H1 (cell line): ENCODE data around the gene FCMR.

Experiments
- ATF2 ChIP-seq: IDR thresholded peaks from 2 replicates; pipeline ENCODE4 v1.6.1; 2012; ENCODE audit warnings: low read length, inconsistent platforms
- ATF3 ChIP-seq: IDR thresholded peaks from 2 replicates; pipeline ENCODE4 v1.6.1; 2011; ENCODE audit warnings: low read depth, mild to moderate bottlenecking, low read length; ENCODE audit not compliant: insufficient read depth
- CTCF ChIP-seq, 3 experiments: IDR thresholded peaks; 1 replicate in 2 of 3; 2 replicates in 1 of 3; pipeline versions ENCODE4 v1.5.1 to v1.6.1; 2011; ENCODE audit warnings: low read length in 3 of 3, mild to moderate bottlenecking in 3 of 3, inconsistent platforms in 2 of 3, low read depth in 1 of 3, moderate library complexity in 1 of 3; ENCODE audit not compliant: insufficient read depth in 1 of 3; ENCODE audit errors: control extremely low read depth in 1 of 3
- GABPA ChIP-seq: IDR thresholded peaks from 2 replicates; pipeline ENCODE4 v1.6.1; 2011; ENCODE audit warnings: mild to moderate bottlenecking, low read length, moderate library complexity, borderline replicate concordance; ENCODE audit not compliant: insufficient read depth
- KDM1A ChIP-seq: fragments of 200-600, 300-600 bp; sonication (generic); IDR thresholded peaks from 2 replicates; pipeline ENCODE4 v1.7.1; 2016; ENCODE audit warnings: mild to moderate bottlenecking, low read length, borderline replicate concordance
- NANOG ChIP-seq: IDR thresholded peaks from 2 replicates; pipeline ENCODE4 v1.6.1; 2011; ENCODE audit warnings: low read length, low read depth, mild to moderate bottlenecking, inconsistent platforms; ENCODE audit not compliant: insufficient read depth, poor library complexity, severe bottlenecking
- NRF1 ChIP-seq: IDR thresholded peaks from 2 replicates; pipeline ENCODE4 v1.6.1; 2011; ENCODE audit warnings: mild to moderate bottlenecking, low read depth, low read length, improper control_type of control experiment
- POLR2A ChIP-seq, 2 experiments: IDR thresholded peaks; 1 replicate in 1 of 2; 2 replicates in 1 of 2; pipeline ENCODE4 v1.6.1; 2011; ENCODE audit warnings: low read depth in 2 of 2, low read length in 2 of 2, mild to moderate bottlenecking in 2 of 2; ENCODE audit errors: control extremely low read depth in 1 of 2
- POLR2AphosphoS5 ChIP-seq: IDR thresholded peaks from 2 replicates; pipeline ENCODE4 v1.6.1; 2011; ENCODE audit warnings: low read depth, low read length
- SP4 ChIP-seq: IDR thresholded peaks from 2 replicates; pipeline ENCODE4 v1.6.1; 2012; ENCODE audit warnings: low read length, inconsistent platforms
- TAF1 ChIP-seq: IDR thresholded peaks from 2 replicates; pipeline ENCODE4 v1.6.1; 2011; ENCODE audit warnings: mild to moderate bottlenecking, low read depth, low read length
- ZNF274 ChIP-seq: IDR thresholded peaks from 2 replicates; pipeline ENCODE4 v1.7.0; 2012; ENCODE audit warnings: low read length, borderline replicate concordance; ENCODE audit errors: extremely low read depth

GRCh38 chr1:206913766-206914537, 7.8 kb downstream of the FCMR start:
- no peak for TF ChIP-seq GABPA
- TF ChIP-seq NANOG = no peak
- TF ChIP-seq CTCF (IDR thresholded peaks at IDR 0.05; ENCODE audit: control extremely low read depth in 1 of 3, insufficient read depth in 1 of 3, low read depth in 1 of 3, low read length in 3 of 3) = no peak
- TF ChIP-seq POLR2A (IDR thresholded peaks at IDR 0.05; ENCODE audit: control extremely low read depth in 1 of 2, low read depth in 2 of 2, low read length in 2 of 2) = no peak
- no peak for TF ChIP-seq ATF2
- no peak for TF ChIP-seq NRF1
- no peak for TF ChIP-seq POLR2AphosphoS5
- no peak for TF ChIP-seq KDM1A
- no peak for TF ChIP-seq ATF3
- no peak for TF ChIP-seq TAF1
- TF ChIP-seq ZNF274 = no peak
- no peak for TF ChIP-seq SP4
